Adrenal gland (tissue), 12 donors: ENCODE results near the gene SNN. TPM values are rescaled to one million over a fixed set of nuclear protein-coding genes. Genes with fewer than 3 reads are reported as not detected.

Source experiments
- DNase-seq, 7 donors: peaks; one replicate each; pipeline ENCODE4 v3.0.0-alpha.2; 2019 to 2020
- H3K27ac ChIP-seq, 5 donors: fragments of 200-600 bp; sonication (generic) in 4 of 5; 1 replicate in 3 of 5; 2 replicates in 2 of 5; pipeline versions ENCODE4 v1.5.1 to v1.8.0; 2016 to 2020; ENCODE audit warnings: mild to moderate bottlenecking in 1 of 5
- H3K27me3 ChIP-seq: fragments of 200-600 bp; 2 replicates; pipeline ENCODE4 v1.8.0; 2021
- H3K36me3 ChIP-seq, 2 donors: fragments of 200-600 bp; replicated peaks in 1 of 2; 1 replicate in 1 of 2; 2 replicates in 1 of 2; pipeline versions ENCODE4 v1.5.1 to v1.8.0; 2018 to 2022
- H3K4me1 ChIP-seq, 2 donors: fragments of 200-600 bp; replicated peaks in 1 of 2; 1 replicate in 1 of 2; 2 replicates in 1 of 2; pipeline versions ENCODE4 v1.5.1 to v1.8.0; 2018 to 2021
- H3K4me3 ChIP-seq, 4 donors: fragments of 200-600 bp; sonication (generic) in 3 of 4; one replicate each; pipeline ENCODE4 v1.5.1; 2016 to 2018
- H3K9me3 ChIP-seq, 3 donors: fragments of 200-600 bp; sonication (generic) in 1 of 3; replicated peaks in 1 of 3; 1 replicate in 2 of 3; 2 replicates in 1 of 3; pipeline versions ENCODE4 v1.5.1 to v1.8.0; 2016 to 2021
- POLR2A ChIP-seq, 2 donors: fragments of 450-650 bp; IDR thresholded peaks; one replicate each; pipeline ENCODE4 v1.6.1; 2017; ENCODE audit warnings: antibody characterized with exemption in 2 of 2, mild to moderate bottlenecking in 2 of 2, moderate library complexity in 1 of 2
- WGBS, 4 donors: extraction: QIAGEN DNeasy Blood & Tissue Kit in 2 of 4; methylation state at CpG; one replicate each; pipeline versions ENCODE4 v1.1.5 to v1.1.7; 2013 to 2017; 5-methylcytosine and 5-hydroxymethylcytosine counted together
- intact Hi-C, 2 donors: fragments of 100-400 bp; cut with DNase I; formaldehyde crosslinking; loops; one replicate each; pipeline versions ENCODE4 v1.14.1 to v1.15.0; 2022 to 2023
- polyA plus RNA-seq, 3 donors: library from polyadenylated mRNA; stranded (reverse); fragments of 200-250 nt in 2 of 3; fragments of 350-450 nt in 1 of 3; fragmentation: Illumina TruSeq in 1 of 3; extraction: RNeasy Lipid Tissue Mini Kit (QIAGEN cat#74804) in 1 of 3; gene quantifications; one replicate each; pipeline ENCODE4 v1.2.3, GENCODE V29; 2013 to 2014
- total RNA-seq, 9 donors: library from RNA; depleted of rRNA in 4 of 9; stranded (reverse); fragments of >200 nt in 4 of 9; fragments of 120-200 nt in 1 of 9; fragmentation: NEBNext Ultra II Directional in 1 of 9; extraction: Animal tissue kit (Norgen Biotek cat#: 25700) in 1 of 9; gene quantifications; one replicate each; pipeline versions ENCODE4 v1.1.0 to v1.2.4, GENCODE V29; 2013 to 2023
- TF ChIP-seq, protein P1 (sequence below), 6 experiments: fragments of 450-650 bp in 4 of 6; fragments of 200-600 bp in 2 of 6; sonication (generic) in 1 of 6; IDR thresholded peaks; 1 replicate in 5 of 6; 2 replicates in 1 of 6; pipeline versions ENCODE4 v1.5.1 to v1.8.0; 2016 to 2021; ENCODE audit warnings: antibody characterized with exemption in 6 of 6, mild to moderate bottlenecking in 2 of 6, moderate library complexity in 1 of 6
- donor health status: healthy with polysubstance abuse.
- donor health status: Bipolar disorder and iron deficiency.
- donor health status: DM: yes; HTN: yes; CAD: no.
- donor health status: DM: no; HTN: no; CAD: no.
- donor health status: DM: no; HTN: no; CAD: no.
- donor health status: DM: yes; HTN: yes; CAD: no.

SNN gene
- total and polyA plus RNA-seq, 12 donors, result 10.5 to 94.7 (median 39.3) TPM

DNA sequence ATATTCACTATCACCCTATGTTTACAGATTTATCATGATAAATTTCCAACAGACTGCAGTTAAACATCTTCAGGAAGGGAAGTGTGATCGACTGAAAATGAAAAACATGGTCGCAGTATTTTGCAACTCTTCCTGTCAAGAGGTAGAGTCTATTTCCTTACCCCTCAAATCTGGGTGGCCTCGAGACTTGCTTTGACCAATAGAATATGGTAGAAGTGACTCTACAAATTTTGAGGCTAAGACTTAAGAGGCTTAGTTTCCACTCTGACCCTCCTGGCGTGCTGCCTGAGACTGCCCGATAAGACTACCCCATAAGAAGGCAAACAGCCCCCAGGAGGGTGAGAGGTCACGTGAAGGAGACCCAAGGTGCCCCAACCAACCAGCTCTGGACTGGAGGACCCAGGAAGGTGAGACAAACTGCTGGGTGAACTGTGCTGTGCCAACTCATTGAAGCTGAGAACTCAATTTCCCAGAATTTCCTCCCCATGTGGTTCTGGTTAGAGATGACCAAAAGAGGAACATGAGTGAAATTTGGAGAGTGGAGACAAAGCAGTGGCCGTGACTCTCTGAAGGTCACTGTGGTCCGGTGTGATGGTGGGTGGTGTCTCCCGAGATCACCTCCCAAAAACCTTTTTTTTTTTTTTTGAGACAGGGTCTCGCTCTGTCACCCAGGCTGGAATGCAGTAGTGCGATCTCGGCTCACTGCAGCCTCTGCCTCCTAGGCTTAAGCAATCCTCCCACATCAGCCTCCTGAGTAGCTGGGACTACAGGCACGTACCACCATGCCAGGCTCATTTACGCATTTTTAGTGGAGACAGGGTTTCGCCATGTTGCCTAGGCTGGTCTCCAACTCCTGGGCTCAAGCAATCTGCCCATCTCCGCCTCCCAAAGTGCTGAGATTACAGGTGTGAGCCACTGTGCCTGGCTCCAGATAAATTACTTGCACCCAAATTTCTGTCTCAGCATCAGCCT is 43.3 kb upstream of the SNN start:
- no peak overlapping the region for H3K4me3 ChIP-seq
- H3K27me3 ChIP-seq, result no peaks in the 10 kb centered on the region
- 65 to 76% (median 70%) methylated on average over 15 to 16 of the region's 16 CpGs for WGBS, 4 donors
- no peaks in the 10 kb centered on the region for H3K36me3 ChIP-seq
- no peak for DNase-seq
- intact Hi-C loops, result no loop called here
- H3K9me3 ChIP-seq, result no peaks in the 10 kb centered on the region
- TF ChIP-seq, protein P1, sequence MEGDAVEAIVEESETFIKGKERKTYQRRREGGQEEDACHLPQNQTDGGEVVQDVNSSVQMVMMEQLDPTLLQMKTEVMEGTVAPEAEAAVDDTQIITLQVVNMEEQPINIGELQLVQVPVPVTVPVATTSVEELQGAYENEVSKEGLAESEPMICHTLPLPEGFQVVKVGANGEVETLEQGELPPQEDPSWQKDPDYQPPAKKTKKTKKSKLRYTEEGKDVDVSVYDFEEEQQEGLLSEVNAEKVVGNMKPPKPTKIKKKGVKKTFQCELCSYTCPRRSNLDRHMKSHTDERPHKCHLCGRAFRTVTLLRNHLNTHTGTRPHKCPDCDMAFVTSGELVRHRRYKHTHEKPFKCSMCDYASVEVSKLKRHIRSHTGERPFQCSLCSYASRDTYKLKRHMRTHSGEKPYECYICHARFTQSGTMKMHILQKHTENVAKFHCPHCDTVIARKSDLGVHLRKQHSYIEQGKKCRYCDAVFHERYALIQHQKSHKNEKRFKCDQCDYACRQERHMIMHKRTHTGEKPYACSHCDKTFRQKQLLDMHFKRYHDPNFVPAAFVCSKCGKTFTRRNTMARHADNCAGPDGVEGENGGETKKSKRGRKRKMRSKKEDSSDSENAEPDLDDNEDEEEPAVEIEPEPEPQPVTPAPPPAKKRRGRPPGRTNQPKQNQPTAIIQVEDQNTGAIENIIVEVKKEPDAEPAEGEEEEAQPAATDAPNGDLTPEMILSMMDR (IDR thresholded peaks at IDR 0.05), result no peak
- no peak for TF ChIP-seq POLR2A (IDR thresholded peaks at IDR 0.05)
- H3K27ac ChIP-seq, result peak overlapping the region in 2 of 5 donors; percentile 24 to 37
- no peaks in the 10 kb centered on the region for H3K4me1 ChIP-seq

DNA sequence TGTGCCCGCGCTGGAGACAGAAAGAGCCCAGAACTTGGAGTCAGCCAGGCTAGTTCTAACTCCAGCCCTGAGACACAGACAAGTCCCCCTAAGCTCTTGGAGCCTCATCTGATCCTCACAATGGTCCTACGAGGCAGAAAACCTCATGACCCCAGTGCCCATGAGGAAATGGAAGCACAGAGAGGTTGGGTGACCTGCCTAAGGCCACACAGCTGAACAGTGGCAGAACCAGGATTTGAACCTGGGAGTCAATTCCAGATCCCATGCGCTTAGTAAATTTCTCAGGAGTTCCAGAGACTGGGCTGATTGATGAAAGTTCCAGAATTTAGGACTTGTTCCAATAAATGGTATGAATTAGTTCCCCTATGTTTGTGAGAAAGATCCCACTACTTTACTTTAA is 42.5 kb upstream of the SNN start:
- TF ChIP-seq, protein P1 (IDR thresholded peaks at IDR 0.05), result no peak
- no peak for TF ChIP-seq POLR2A (IDR thresholded peaks at IDR 0.05)
- H3K4me3 ChIP-seq, result no peak overlapping the region
- no peaks in the 10 kb centered on the region for H3K4me1 ChIP-seq
- intact Hi-C loops, result no loop called here
- 70 to 84% (median 79%) methylated on average over 4 of the region's 4 CpGs for WGBS, 4 donors
- no peaks in the 10 kb centered on the region for H3K9me3 ChIP-seq
- no peaks in the 10 kb centered on the region for H3K36me3 ChIP-seq
- no peaks in the 10 kb centered on the region for H3K27me3 ChIP-seq
- no peak for DNase-seq
- H3K27ac ChIP-seq, result no peak overlapping the region

DNA sequence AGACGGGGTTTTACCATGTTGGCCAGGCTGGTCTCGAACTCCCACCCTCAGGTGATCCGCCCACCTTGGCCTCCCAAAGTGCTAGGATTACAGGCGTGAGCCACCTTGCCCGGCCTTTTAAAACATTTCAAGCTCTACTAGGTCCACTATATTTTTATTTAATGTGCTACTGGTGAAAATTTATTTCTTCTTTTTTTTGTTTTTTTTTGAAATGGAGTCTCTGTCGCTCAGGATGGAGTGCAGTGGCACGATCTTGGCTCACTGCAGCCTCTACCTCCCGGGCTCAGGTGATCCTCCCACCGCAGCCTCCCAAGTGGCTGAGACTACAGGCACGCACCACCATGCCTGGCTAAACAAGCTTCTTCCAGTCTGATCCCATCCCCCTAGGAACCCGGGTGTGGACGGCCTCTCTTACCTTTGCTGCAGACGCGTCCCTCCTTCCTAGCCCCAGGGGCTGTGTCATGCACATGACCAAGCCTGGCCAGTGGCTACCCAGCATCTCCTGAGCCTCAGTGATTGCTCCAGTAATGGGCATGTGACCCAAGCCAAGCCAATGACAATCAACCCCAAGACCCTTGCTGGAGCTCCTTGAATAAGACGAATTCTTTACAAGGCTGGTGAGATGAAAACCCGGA is 41.5 kb upstream of the SNN start:
- 92 to 97% (median 95%) methylated on average over 15 to 16 of the region's 16 CpGs for WGBS, 4 donors
- Histone ChIP-seq H3K4me1 (no peaks in the 10 kb centered on the region), H3K27me3 (no peaks in the 10 kb centered on the region), H3K4me3 (no peak overlapping the region), H3K27ac (peak overlapping the region in 2 of 5 donors; percentile 21 to 70), H3K36me3 (no peaks in the 10 kb centered on the region), H3K9me3 (no peaks in the 10 kb centered on the region)
- intact Hi-C loops, result no loop called here
- TF ChIP-seq POLR2A (IDR thresholded peaks at IDR 0.05), result no peak
- TF ChIP-seq, protein P1 (IDR thresholded peaks at IDR 0.05), result no peak
- no peak for DNase-seq

DNA sequence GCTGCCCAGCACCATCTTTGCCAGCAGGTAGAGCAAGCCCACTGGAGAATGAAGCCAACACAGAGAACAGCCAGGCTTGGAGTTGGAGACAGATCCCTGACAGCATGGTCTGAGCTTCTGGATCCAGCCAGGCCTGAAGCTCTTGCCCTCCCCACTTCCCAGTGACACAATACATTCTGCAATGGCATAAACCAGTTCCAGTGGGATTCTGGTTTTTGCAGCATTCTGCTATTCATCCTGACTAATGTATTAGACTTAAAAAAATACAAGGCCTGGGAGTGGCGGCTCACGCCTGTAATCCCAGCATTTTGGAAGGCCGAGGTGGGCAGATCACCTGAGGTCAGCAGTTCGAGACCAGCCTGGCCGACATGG is 41.0 kb upstream of the SNN start:
- Histone ChIP-seq H3K27ac (peak overlapping the region in 2 of 5 donors; percentile 21 to 70), H3K9me3 (no peaks in the 10 kb centered on the region), H3K4me1 (no peaks in the 10 kb centered on the region), H3K4me3 (no peak overlapping the region), H3K27me3 (no peaks in the 10 kb centered on the region), H3K36me3 (no peaks in the 10 kb centered on the region)
- WGBS, 4 donors, result 92 to 99% (median 94%) methylated on average over 5 of the region's 5 CpGs
- no peak for TF ChIP-seq POLR2A (IDR thresholded peaks at IDR 0.05)
- DNase-seq, result no peak
- intact Hi-C loops, result no loop called here
